Neural cell (in vitro differentiated cells): ENCODE measurements around the gene SDK1.

Experiments
- EP300 ChIP-seq: fragments of 450-650 bp; conservative IDR thresholded peaks from 2 replicates; pipeline ENCODE4 v1.6.1; 2014; ENCODE audit warnings: antibody characterized with exemption, mild to moderate bottlenecking, moderate library complexity; ENCODE audit not compliant: poor library complexity, severe bottlenecking
- EZH2 ChIP-seq: fragments of 200-600, 300-800 bp; shearing (Covaris generic), sonication (generic); IDR thresholded peaks from 2 replicates; pipeline ENCODE4 v1.6.1; 2014; ENCODE audit warnings: antibody characterized with exemption, low read length, borderline replicate concordance, mild to moderate bottlenecking; ENCODE audit not compliant: insufficient read depth, poor library complexity, severe bottlenecking
- MXI1 ChIP-seq: fragments of 450-650 bp; conservative IDR thresholded peaks from 2 replicates; pipeline ENCODE4 v1.6.1; 2014; ENCODE audit warnings: antibody characterized with exemption, mild to moderate bottlenecking; ENCODE audit not compliant: poor library complexity, severe bottlenecking
- POLR2AphosphoS5 ChIP-seq: IDR thresholded peaks from 2 replicates; pipeline ENCODE4 v1.6.1; 2012
- RAD21 ChIP-seq: fragments of 450-650 bp; conservative IDR thresholded peaks from 2 replicates; pipeline ENCODE4 v1.6.1; 2014; ENCODE audit warnings: antibody characterized with exemption, mild to moderate bottlenecking, moderate library complexity
- SMC3 ChIP-seq: fragments of 450-650 bp; conservative IDR thresholded peaks from 2 replicates; pipeline ENCODE4 v1.6.1; 2014; ENCODE audit warnings: antibody characterized with exemption, mild to moderate bottlenecking, moderate library complexity; ENCODE audit not compliant: poor library complexity
- TAF1 ChIP-seq: IDR thresholded peaks from 2 replicates; pipeline ENCODE4 v1.6.1; 2012; ENCODE audit warnings: low read depth
- TF ChIP-seq, protein P1 (sequence below): fragments of 450-650 bp; IDR thresholded peaks from 2 replicates; pipeline ENCODE4 v1.5.1; 2014; ENCODE audit warnings: antibody characterized with exemption, mild to moderate bottlenecking, moderate library complexity; ENCODE audit not compliant: poor library complexity, severe bottlenecking
- TF ChIP-seq, protein P2 (sequence below): IDR thresholded peaks from 2 replicates; pipeline ENCODE4 v1.6.1; 2012; ENCODE audit warnings: borderline replicate concordance

DNA sequence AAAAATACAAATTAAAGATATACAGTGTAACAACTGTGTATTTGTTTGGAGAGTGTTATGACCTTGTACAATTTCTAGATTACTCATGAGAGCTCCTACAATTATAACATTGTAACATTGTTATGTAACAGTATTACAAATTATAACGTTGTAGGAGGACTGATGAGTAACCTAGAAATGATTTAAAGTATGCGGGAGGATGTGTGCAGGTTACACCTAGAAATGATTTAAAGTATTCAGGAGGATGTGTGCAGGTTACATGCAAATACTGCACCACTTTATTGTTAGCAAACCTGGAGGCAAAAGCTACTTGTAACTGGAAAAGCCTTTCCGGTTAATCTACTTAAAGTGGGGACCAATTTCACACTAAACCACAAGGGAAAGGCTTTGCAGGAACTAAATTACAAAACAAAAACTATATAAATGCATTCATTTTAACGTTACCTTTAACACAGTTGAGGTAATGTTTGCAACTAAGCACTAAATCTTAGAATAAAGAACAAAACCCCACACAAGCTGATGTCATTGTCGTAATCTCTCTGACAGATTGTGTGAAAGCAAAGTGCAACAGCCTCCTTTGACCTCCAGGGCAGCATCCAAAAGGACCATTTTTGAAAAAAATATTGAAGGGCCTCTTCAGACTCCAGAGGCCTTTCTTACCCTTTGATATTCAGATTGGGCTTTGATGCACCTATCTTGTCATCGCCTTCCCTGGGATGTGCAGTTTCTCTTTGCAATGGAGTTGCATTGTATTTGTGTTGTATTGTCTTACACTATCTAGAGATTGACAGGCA is 858.9 kb downstream of the SDK1 start:
- TF ChIP-seq EP300 (no peak), POLR2AphosphoS5 (no peak), MXI1 (no peak), TAF1 (no peak), SMC3 (no peak), EZH2 (no peak), RAD21 (no peak)
- TF ChIP-seq, protein P1, sequence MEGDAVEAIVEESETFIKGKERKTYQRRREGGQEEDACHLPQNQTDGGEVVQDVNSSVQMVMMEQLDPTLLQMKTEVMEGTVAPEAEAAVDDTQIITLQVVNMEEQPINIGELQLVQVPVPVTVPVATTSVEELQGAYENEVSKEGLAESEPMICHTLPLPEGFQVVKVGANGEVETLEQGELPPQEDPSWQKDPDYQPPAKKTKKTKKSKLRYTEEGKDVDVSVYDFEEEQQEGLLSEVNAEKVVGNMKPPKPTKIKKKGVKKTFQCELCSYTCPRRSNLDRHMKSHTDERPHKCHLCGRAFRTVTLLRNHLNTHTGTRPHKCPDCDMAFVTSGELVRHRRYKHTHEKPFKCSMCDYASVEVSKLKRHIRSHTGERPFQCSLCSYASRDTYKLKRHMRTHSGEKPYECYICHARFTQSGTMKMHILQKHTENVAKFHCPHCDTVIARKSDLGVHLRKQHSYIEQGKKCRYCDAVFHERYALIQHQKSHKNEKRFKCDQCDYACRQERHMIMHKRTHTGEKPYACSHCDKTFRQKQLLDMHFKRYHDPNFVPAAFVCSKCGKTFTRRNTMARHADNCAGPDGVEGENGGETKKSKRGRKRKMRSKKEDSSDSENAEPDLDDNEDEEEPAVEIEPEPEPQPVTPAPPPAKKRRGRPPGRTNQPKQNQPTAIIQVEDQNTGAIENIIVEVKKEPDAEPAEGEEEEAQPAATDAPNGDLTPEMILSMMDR: no peak
- TF ChIP-seq, protein P2, sequence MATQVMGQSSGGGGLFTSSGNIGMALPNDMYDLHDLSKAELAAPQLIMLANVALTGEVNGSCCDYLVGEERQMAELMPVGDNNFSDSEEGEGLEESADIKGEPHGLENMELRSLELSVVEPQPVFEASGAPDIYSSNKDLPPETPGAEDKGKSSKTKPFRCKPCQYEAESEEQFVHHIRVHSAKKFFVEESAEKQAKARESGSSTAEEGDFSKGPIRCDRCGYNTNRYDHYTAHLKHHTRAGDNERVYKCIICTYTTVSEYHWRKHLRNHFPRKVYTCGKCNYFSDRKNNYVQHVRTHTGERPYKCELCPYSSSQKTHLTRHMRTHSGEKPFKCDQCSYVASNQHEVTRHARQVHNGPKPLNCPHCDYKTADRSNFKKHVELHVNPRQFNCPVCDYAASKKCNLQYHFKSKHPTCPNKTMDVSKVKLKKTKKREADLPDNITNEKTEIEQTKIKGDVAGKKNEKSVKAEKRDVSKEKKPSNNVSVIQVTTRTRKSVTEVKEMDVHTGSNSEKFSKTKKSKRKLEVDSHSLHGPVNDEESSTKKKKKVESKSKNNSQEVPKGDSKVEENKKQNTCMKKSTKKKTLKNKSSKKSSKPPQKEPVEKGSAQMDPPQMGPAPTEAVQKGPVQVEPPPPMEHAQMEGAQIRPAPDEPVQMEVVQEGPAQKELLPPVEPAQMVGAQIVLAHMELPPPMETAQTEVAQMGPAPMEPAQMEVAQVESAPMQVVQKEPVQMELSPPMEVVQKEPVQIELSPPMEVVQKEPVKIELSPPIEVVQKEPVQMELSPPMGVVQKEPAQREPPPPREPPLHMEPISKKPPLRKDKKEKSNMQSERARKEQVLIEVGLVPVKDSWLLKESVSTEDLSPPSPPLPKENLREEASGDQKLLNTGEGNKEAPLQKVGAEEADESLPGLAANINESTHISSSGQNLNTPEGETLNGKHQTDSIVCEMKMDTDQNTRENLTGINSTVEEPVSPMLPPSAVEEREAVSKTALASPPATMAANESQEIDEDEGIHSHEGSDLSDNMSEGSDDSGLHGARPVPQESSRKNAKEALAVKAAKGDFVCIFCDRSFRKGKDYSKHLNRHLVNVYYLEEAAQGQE: no peak
